AG04449 (cell line): ENCODE results near the gene GNAO1.

Experiments
- CTCF ChIA-PET: fragments of 350-600 bp; formaldehyde crosslinking; extraction: SDS; loops from one replicate; lab custom pipeline; 2021; ENCODE audit warnings: antibody characterized with exemption; lab: Yijun Ruan, JAX
- POLR2A ChIA-PET: fragments of 400-600, 350-600 bp; formaldehyde crosslinking; extraction: SDS; loops from one replicate; lab custom pipeline; 2020; ENCODE audit warnings: antibody characterized with exemption, inconsistent platforms; lab: Yijun Ruan, JAX
- DNase-seq: peaks from one replicate; pipeline ENCODE4 v3.0.0-alpha.2; 2010; ENCODE audit warnings: low read depth, low spot score
- H3K4me3 ChIP-seq: 2 replicates; pipeline ENCODE4 v1.5.1; 2011; ENCODE audit warnings: low read depth, mild to moderate bottlenecking, control low read depth, low read length
- CTCF ChIP-seq: IDR thresholded peaks from one replicate; pipeline ENCODE4 v1.5.1; 2011; ENCODE audit warnings: mild to moderate bottlenecking, moderate library complexity, low read length, control low read depth, inconsistent platforms; ENCODE audit not compliant: insufficient read depth; ENCODE audit errors: missing control alignments

Gene GNAO1

GRCh38 chr16:56352351-56353053, 161.2 kb downstream of the GNAO1 start:
- H3K4me3 ChIP-seq = no peak overlapping the region
- no peak for DNase-seq
- ChIA-PET CTCF (no interaction called here), POLR2A (no interaction called here)
- no peak for TF ChIP-seq CTCF

DNA sequence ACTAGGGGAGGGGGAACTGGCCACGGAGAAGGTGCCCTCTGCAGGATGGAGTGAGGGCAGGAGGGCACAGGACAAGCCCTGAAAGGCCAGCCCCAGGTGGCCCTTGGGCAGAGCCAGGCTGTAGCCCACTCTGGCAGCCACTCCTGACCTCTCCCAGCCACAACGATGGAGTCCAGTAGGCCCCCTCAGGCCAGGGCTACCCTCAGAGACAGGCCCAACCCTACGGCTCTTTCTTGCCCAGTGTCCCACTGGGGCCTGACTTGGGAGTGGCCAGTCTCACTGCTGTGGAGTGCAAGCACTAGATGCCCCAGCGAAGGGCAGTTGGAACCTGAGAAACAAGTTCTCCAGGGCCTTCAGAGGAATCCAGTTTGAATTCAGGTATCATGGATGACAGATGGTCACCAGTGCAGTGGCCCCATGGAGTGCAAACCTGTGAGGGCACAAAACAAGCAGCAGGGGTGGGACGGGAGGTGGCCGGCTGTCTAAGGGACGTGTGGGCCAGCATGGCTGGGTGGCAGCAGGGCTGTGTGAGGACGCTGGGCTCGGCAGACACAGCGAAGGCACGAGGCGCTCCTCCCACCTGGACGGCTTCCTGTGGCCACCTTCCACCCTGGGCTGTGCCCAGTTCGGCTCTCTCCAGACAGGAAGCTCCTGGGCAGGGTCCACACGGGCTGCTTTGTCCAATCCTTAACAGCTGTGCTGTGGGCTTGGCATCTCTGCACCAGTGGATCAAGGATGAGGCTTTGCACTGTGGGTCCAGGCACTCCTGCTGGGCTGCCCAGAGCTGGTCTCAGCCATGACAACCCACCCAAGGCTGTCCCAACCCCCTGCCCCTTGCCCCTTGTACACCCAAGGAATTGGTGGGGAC, 162.0 kb downstream of the GNAO1 start:
- ChIA-PET CTCF (no interaction called here), POLR2A (no interaction called here)
- DNase-seq = no peak
- no peak overlapping the region for H3K4me3 ChIP-seq
- TF ChIP-seq CTCF = no peak

- no peak for TF ChIP-seq CTCF
These were observed 162.7 kb downstream of the GNAO1 start for GRCh38 chr16:56354016-56354415.

DNA sequence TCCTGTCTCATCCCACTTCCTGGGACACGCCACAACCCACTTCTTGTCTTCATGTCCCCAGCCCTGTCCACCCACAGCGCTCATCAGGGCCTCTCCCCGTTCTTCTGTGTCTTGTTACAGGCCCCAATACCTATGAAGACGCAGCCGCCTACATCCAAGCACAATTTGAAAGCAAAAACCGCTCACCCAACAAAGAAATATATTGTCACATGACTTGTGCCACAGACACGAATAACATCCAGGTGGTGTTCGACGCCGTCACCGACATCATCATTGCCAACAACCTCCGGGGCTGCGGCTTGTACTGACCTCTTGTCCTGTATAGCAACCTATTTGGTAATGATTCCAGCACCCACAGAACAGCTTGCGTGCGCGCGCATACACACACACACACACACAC, 163.5 kb downstream of the GNAO1 start:
- POLR2A ChIA-PET = no interaction called here

More at GRCh38 chr16:56354016-56354415, 162.7 kb downstream of the GNAO1 start:
- DNase-seq = no peak
- ChIA-PET POLR2A (no interaction called here), CTCF (no interaction called here)
- no peak overlapping the region for H3K4me3 ChIP-seq

GRCh38 chr16:56355221-56355620, 163.9 kb downstream of the GNAO1 start:
- ChIA-PET POLR2A (no interaction called here), CTCF (interaction anchor here (1.0 to 3.1 kb wide), 7 partner anchors 13 to 410 kb away, joined by 3 to 49 read pairs (median 30); no protein-coding TSS in a partner anchor)
- no peak for DNase-seq
- TF ChIP-seq CTCF = no peak
- no peak overlapping the region for H3K4me3 ChIP-seq

More for the DNA sequence above, 163.5 kb downstream of the GNAO1 start:
- TF ChIP-seq CTCF = no peak
- CTCF ChIA-PET = interaction anchor here (1.0 to 3.1 kb wide), 7 partner anchors 13 to 410 kb away, joined by 3 to 49 read pairs (median 30); no protein-coding TSS in a partner anchor
- no peak overlapping the region for H3K4me3 ChIP-seq
- no peak for DNase-seq
